DLD1 (cell line): ENCODE results near the gene SMC1A.

Experiments used
- in situ Hi-C: cut with HindIII; loops from 2 replicates; pipeline ENCODE4 v1.10.0; 2017; ENCODE audit warnings: low sequenced_read_pairs

Gene SMC1A

GRCh38 chrX:53347948-53348347 lies 74.5 kb downstream of the SMC1A start:
- in situ Hi-C loops: no loop called here

- in situ Hi-C loops: no loop called here
These were observed 81.4 kb downstream of the SMC1A start for GRCh38 chrX:53340852-53341645.

- in situ Hi-C loops: no loop called here
These were observed 85.4 kb downstream of the SMC1A start for GRCh38 chrX:53337101-53337500.

GRCh38 chrX:53333853-53334252 lies 88.6 kb downstream of the SMC1A start:
- in situ Hi-C loops: no loop called here

GRCh38 chrX:53332204-53332603 lies 90.2 kb downstream of the SMC1A start:
- in situ Hi-C loops: no loop called here

- in situ Hi-C loops: no loop called here
These were observed 92.1 kb downstream of the SMC1A start for GRCh38 chrX:53330331-53330730.

GRCh38 chrX:53324803-53325202 lies 97.7 kb downstream of the SMC1A start:
- in situ Hi-C loops: no loop called here
